ENCODE results near the gene AKR7A3.

AKR7A3 gene

GRCh38 chr1:19251305-19252196 is 37.0 kb downstream of the AKR7A3 start, which contains the start of the genes EMC1 and MRTO4:
TSS of gene EMC1 (minus strand) at chr1:19251524. CDS start at chr1:19251509, 15 bp downstream.
TSS of gene MRTO4 (plus strand) at chr1:19251805. CDS start at chr1:19251836, 31 bp downstream.
- no peak for DNase-seq

- DNase-seq = no peak
Observed at GRCh38 chr1:19250629-19251304, 37.8 kb downstream of the AKR7A3 start.

- DNase-seq = no peak
Observed at GRCh38 chr1:19240673-19241538, 47.7 kb downstream of the AKR7A3 start.

GRCh38 chr1:19239876-19240275 is 48.7 kb downstream of the AKR7A3 start:
- DNase-seq = no peak

- DNase-seq = no peak
Observed at GRCh38 chr1:19234224-19234623, 54.3 kb downstream of the AKR7A3 start.
